GM12892 (cell line): ENCODE data around the gene DQX1.
"Not testable (repeated sequence)": the region's sequence is repeated elsewhere in the genome, so short reads cannot be mapped to it uniquely, and the experiment has no call there.

ENCODE experiments used
- DNase-seq: peaks from one replicate; pipeline ENCODE4 v3.0.0; 2011; ENCODE audit not compliant: insufficient read length
- FAIRE-seq: peaks from 2 replicates; lab custom pipeline; 2011; peaks lifted over from hg19 to GRCh38; lab: Jason Lieb, UNC
- POLR2A ChIP-seq: IDR thresholded peaks from 2 replicates; pipeline ENCODE4 v1.6.1; 2011; ENCODE audit warnings: low read depth, low read length, control low read depth
- POLR2AphosphoS5 ChIP-seq: IDR thresholded peaks from 2 replicates; pipeline ENCODE4 v1.6.1; 2011; ENCODE audit warnings: low read depth, low read length, control low read depth
- TAF1 ChIP-seq: IDR thresholded peaks from 2 replicates; pipeline ENCODE4 v1.6.1; 2011; ENCODE audit warnings: low read depth, mild to moderate bottlenecking, control low read depth, low read length, borderline replicate concordance

Gene DQX1

DNA sequence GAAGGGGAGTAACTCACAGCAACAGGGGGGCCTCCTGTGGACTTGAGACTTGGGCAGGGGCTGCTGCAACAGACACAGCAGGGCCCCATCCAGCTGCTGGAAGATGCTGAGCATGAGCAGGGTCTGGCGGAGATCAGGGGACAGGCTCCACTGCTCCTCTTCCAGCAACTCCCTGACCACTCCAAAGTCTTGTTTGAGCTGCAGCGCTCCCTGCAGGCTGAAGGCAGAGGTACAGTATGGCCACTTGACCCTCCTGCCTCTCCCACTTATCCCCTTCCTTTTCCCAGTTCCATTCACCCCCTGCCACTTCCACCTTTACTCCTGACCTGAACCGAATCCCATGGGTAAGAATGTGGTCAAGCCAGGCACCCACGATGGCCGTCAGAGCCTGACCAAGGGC lies 51.1 kb downstream of the DQX1 start:
- FAIRE-seq = no peak
- no peak for DNase-seq
- TF ChIP-seq TAF1 (no peak), POLR2AphosphoS5 (no peak), POLR2A (no peak)

DNA sequence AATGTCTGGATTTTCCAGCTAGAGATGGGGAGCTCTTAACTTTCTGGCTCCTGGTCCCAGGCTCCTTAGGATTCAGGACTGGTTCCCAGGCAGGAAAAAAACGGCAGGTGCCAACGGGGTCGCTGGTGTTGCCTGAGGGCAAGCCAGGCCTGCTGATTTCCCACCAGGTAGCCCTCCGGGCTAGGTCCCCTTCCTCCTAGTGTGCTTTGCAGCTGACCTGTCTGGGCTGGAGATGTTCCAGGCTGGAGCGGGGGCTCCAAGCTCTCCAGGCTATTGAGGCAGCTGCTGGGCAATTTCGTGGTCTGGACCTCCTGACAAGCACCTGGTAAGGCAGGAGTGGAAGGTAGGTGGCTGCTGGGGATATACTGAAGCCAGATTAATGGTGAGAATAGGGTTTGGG lies 51.5 kb downstream of the DQX1 start:
- DNase-seq (no peak), FAIRE-seq (no peak)
- TF ChIP-seq POLR2A = no peak
- TF ChIP-seq TAF1 = no peak
- no peak for TF ChIP-seq POLR2AphosphoS5

DNA sequence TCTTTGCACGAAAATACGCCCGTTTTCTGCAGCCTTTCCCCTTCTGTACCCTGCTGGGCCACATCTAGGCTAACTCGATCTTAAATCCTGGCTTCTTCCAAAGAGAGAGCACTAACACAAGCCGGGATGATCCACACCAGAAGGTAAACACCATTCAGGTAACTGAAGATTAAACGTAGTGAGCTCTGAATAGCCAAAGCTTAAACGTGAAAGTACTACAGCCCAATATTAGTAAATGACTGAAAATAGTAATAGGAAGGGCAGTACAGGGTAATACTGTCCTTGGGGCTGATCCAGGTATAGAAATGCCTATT lies 53.1 kb downstream of the DQX1 start:
- DNase-seq (no peak), FAIRE-seq (no peak)
- TF ChIP-seq POLR2AphosphoS5 (no peak), TAF1 (no peak), POLR2A (no peak)

GRCh38 chr2:74472086-74472944 lies 53.7 kb downstream of the DQX1 start, which contains the start of gene MRPL53:
Gene MRPL53 (minus strand): TSS chr2:74472680. CDS start chr2:74472660, 20 bp downstream.
- TF ChIP-seq POLR2A (peak; percentile 98), TAF1 (peak; percentile 66), POLR2AphosphoS5 (peak; percentile 98)
- DNase-seq (peak; percentile 78), FAIRE-seq (peak; percentile 91)

- FAIRE-seq (no peak), DNase-seq (no peak)
- TF ChIP-seq POLR2AphosphoS5 = no peak
- TF ChIP-seq POLR2A = no peak
- TF ChIP-seq TAF1 = no peak
Measured at GRCh38 chr2:74471332-74472065, 54.5 kb downstream of the DQX1 start.

GRCh38 chr2:74470742-74471141 lies 55.3 kb downstream of the DQX1 start:
- DNase-seq, FAIRE-seq: not testable (repeated sequence)
